Lung (tissue), 12 donors: ENCODE data around the gene CXCL13. TPM values are rescaled to one million over a fixed set of nuclear protein-coding genes. Genes with fewer than 3 reads are reported as not detected.

Source experiments
- ATAC-seq: fragments of 200-7000 bp; cut with Tn5 transposase; one replicate; pipeline ENCODE4 v1.9.1; 2020; ENCODE audit warnings: moderate number of reproducible peaks; ENCODE audit not compliant: insufficient read depth, low FRiP score
- DNase-seq, 3 donors: peaks; one replicate each; pipeline ENCODE4 v3.0.0-alpha.2; 2013 to 2017
- H3K27ac ChIP-seq, 2 donors: one replicate each; pipeline ENCODE4 v1.5.1; 2013; ENCODE audit warnings: mild to moderate bottlenecking in 2 of 2, moderate library complexity in 2 of 2, control low read depth in 1 of 2, inconsistent platforms in 1 of 2, low read depth in 1 of 2, low read length in 1 of 2
- H3K27me3 ChIP-seq, 3 donors: one replicate each; pipeline ENCODE4 v1.5.1; 2013; ENCODE audit warnings: low read length in 2 of 3; ENCODE audit not compliant: control insufficient read depth in 3 of 3, insufficient read depth in 3 of 3
- H3K36me3 ChIP-seq, 4 donors: one replicate each; pipeline ENCODE4 v1.5.1; 2013; ENCODE audit warnings: low read length in 4 of 4, mild to moderate bottlenecking in 1 of 4, moderate library complexity in 1 of 4; ENCODE audit not compliant: control insufficient read depth in 4 of 4, insufficient read depth in 4 of 4
- H3K4me1 ChIP-seq, 5 donors: one replicate each; pipeline ENCODE4 v1.5.1; 2013; ENCODE audit warnings: low read length in 5 of 5, mild to moderate bottlenecking in 2 of 5, moderate library complexity in 1 of 5; ENCODE audit not compliant: control insufficient read depth in 5 of 5, insufficient read depth in 5 of 5
- H3K4me3 ChIP-seq: one replicate; pipeline ENCODE4 v1.5.1; 2013; ENCODE audit warnings: mild to moderate bottlenecking, control low read depth, moderate library complexity
- H3K9ac ChIP-seq, 2 donors: one replicate each; pipeline ENCODE4 v1.5.1; 2013; ENCODE audit warnings: low read length in 2 of 2, control low read depth in 1 of 2; ENCODE audit not compliant: insufficient read depth in 1 of 2
- H3K9me3 ChIP-seq, 4 donors: one replicate each; pipeline ENCODE4 v1.5.1; 2013; ENCODE audit warnings: low read length in 3 of 4, mild to moderate bottlenecking in 1 of 4, moderate library complexity in 1 of 4; ENCODE audit not compliant: control insufficient read depth in 4 of 4, insufficient read depth in 3 of 4
- WGBS, 2 donors: extraction: QIAGEN DNeasy Blood & Tissue Kit; methylation state at CpG; one replicate each; pipeline ENCODE4 v1.1.7; 2013; 5-methylcytosine and 5-hydroxymethylcytosine counted together
- polyA plus RNA-seq, 2 donors: library from polyadenylated mRNA; stranded (reverse); fragments of 200-250 nt; gene quantifications; one replicate each; pipeline ENCODE4 v1.2.1, GENCODE V29; 2013
- total RNA-seq, 2 donors: library from RNA; depleted of rRNA in 1 of 2; stranded (reverse); fragments of >200 nt in 1 of 2; gene quantifications; one replicate each; pipeline ENCODE4 v1.2.1, GENCODE V29; 2014 to 2021
- TF ChIP-seq, protein P1 (sequence below): IDR thresholded peaks from 2 replicates; pipeline ENCODE4 v1.5.1; 2012; ENCODE audit warnings: mild to moderate bottlenecking; ENCODE audit errors: control extremely low read depth, extremely low read depth
- donor health status: control.
- donor health status: control.
- donor health status: Bipolar disorder and iron deficiency.
- donor health status: healthy.
- donor health status: DM: yes; HTN: yes; CAD: no.

Gene CXCL13
- total and polyA plus RNA-seq, 4 donors = 0.26 to 50.0 (median 5.4) TPM; not detected in 1

DNA sequence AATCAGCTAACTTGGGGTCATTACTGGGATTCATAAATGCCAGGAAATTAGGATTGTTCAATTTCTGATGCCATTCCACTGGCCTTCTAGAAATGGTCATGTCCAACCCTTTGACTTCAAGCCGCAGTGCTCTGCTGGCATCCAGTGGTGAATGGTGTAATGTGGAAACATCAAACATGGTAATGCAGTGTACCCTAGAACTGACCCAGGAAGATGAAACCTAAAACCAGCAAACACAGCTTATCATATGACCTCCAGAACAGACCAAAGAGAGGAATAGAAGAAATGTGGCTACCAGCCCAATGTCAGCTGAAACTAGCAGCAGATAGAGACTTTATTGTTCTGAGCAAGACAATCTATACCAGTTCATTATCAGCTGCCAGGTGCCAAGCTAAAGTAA is 13.8 kb downstream of the CXCL13 start:
- Histone ChIP-seq H3K36me3 (no peaks in the 10 kb centered on the region), H3K9me3 (no peaks in the 10 kb centered on the region), H3K27me3 (no peaks in the 10 kb centered on the region), H3K9ac (no peak overlapping the region), H3K27ac (no peak overlapping the region), H3K4me3 (no peak overlapping the region), H3K4me1 (peaks cover 0 to 20% (median 6%) of the 10 kb centered on the region in 5 donors)
- TF ChIP-seq, protein P1, sequence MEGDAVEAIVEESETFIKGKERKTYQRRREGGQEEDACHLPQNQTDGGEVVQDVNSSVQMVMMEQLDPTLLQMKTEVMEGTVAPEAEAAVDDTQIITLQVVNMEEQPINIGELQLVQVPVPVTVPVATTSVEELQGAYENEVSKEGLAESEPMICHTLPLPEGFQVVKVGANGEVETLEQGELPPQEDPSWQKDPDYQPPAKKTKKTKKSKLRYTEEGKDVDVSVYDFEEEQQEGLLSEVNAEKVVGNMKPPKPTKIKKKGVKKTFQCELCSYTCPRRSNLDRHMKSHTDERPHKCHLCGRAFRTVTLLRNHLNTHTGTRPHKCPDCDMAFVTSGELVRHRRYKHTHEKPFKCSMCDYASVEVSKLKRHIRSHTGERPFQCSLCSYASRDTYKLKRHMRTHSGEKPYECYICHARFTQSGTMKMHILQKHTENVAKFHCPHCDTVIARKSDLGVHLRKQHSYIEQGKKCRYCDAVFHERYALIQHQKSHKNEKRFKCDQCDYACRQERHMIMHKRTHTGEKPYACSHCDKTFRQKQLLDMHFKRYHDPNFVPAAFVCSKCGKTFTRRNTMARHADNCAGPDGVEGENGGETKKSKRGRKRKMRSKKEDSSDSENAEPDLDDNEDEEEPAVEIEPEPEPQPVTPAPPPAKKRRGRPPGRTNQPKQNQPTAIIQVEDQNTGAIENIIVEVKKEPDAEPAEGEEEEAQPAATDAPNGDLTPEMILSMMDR = no peak
- WGBS, 2 donors = 75 to 87% methylated on average over 1 of the region's 1 CpG
- ATAC-seq (no peak), DNase-seq (peak in 1 of 3 donors; percentile 11)

DNA sequence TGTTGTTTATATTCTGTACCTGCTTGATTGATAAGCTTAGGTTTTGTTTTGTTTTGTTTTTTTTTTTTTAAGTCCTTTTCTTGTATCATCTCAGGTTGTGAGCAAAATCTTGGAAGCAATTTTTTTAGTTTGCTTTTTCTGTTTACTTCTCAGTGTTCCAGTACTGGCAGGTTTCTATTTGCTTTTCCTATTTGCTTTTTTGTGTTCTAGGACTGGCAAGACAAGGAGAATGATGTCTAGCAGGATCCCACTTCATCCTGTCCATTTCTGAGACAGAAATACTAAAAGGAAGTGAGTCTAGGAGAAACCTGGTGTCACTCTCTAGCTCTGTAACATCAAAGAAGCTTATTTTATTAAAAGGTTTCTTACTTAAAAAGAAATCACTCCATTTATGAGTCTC is 15.6 kb downstream of the CXCL13 start:
- Histone ChIP-seq H3K27ac (no peak overlapping the region), H3K27me3 (no peaks in the 10 kb centered on the region), H3K9me3 (no peaks in the 10 kb centered on the region), H3K36me3 (no peaks in the 10 kb centered on the region), H3K9ac (no peak overlapping the region), H3K4me1 (peaks cover 0 to 20% (median 6%) of the 10 kb centered on the region in 5 donors), H3K4me3 (no peak overlapping the region)
- no peak for DNase-seq
- ATAC-seq = no peak
- TF ChIP-seq, protein P1 = no peak

DNA sequence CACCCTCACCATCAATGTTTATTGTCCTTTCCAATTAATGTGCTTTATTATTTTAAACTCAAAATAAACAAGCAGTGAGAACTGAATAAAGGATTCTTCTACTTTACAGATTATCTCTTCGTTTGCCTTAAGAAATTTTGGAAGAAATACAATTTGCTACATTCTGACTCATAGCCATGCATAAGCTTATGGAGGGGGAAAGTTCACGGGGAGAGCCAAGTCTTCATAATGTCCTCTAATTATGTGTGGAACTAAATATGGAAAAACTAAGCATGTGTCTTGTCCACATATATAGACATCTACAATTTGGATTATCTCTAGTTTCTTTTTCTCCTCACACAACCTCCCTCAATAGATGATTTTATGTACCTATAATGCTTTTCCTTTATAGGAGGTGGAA is 17.5 kb downstream of the CXCL13 start:
- Histone ChIP-seq H3K27ac (no peak overlapping the region), H3K27me3 (no peaks in the 10 kb centered on the region), H3K4me3 (no peak overlapping the region), H3K9ac (no peak overlapping the region), H3K9me3 (no peaks in the 10 kb centered on the region), H3K36me3 (no peaks in the 10 kb centered on the region), H3K4me1 (peaks cover 0 to 20% (median 6%) of the 10 kb centered on the region in 5 donors)
- TF ChIP-seq, protein P1 = no peak
- DNase-seq (peak in 2 of 3 donors; percentile 85 to 93), ATAC-seq (no peak)
- WGBS, 2 donors = 75 to 84% methylated on average over 2 of the region's 2 CpGs

DNA sequence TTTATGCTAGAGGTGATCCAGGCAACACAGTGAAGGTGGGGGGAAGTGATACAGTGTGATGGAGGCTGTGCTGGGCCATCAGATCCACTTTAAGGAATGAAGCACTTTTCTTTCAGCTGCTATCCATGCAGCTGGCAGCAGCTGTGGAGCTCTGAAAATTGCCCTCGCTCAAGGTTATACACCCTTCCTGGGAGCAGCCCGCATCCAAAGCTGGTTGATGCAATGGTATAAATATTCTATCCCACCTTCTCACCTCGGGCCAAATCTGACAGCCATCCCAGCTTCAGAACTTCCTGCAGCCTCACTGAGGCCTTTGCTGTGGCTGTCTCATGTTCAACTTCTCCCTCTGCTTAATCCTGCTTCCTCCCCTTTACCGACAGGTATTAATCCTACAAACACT is 18.6 kb downstream of the CXCL13 start:
- no peak overlapping the region for H3K4me3 ChIP-seq
- no peak for DNase-seq
- H3K9me3 ChIP-seq = no peaks in the 10 kb centered on the region
- no peak overlapping the region for H3K27ac ChIP-seq
- 82 to 83% methylated on average over 4 of the region's 4 CpGs for whole genome bisulfite sequencing, 2 donors
- peaks cover 0 to 17% (median 6%) of the 10 kb centered on the region in 5 donors for H3K4me1 ChIP-seq
- no peaks in the 10 kb centered on the region for H3K36me3 ChIP-seq
- no peaks in the 10 kb centered on the region for H3K27me3 ChIP-seq
- ATAC-seq = peak; percentile 39
- TF ChIP-seq, protein P1 = no peak
- H3K9ac ChIP-seq = no peak overlapping the region
